Measurements from ENCODE around the gene SCFD2.

SCFD2 gene

DNA sequence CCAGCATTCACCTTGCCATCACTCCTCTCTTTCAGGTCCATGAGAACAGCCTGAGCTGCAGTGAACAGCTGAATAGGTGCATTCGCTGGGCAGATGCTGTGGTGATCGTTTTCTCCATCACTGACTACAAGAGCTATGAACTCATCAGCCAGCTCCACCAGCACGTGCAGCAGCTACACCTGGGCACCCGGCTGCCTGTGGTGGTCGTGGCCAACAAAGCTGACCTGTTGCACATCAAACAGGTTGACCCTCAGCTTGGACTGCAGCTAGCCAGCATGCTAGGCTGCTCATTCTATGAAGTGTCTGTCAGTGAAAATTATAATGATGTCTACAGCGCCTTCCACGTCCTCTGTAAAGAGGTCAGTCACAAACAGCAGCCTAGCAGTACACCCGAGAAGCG, 500.6 kb downstream of the SCFD2 start:
- no peak for DNase-seq
- no peak for TF ChIP-seq CTCF (IDR thresholded peaks at IDR 0.05; ENCODE audit: low read depth, low read length, missing control alignments)
- in situ Hi-C loops (cut with HindIII; ENCODE audit: low pct_ligation_motif_present, low sequenced_read_pairs): no loop called here
- Histone ChIP-seq H3K27me3 (replicated peaks) (peaks cover 8% of the 10 kb centered on the region), H3K4me3 (ENCODE audit: low read depth, low read length) (no peak overlapping the region), H3K36me3 (replicated peaks) (no peaks in the 10 kb centered on the region), H3K27ac (no peak overlapping the region)

GRCh38 chr4:52864793-52865192, 501.1 kb downstream of the SCFD2 start:
- Histone ChIP-seq H3K27ac (no peak overlapping the region), H3K27me3 (replicated peaks) (peaks cover 8% of the 10 kb centered on the region), H3K4me3 (ENCODE audit: low read depth, low read length) (no peak overlapping the region), H3K36me3 (replicated peaks) (no peaks in the 10 kb centered on the region)
- DNase-seq: peak; percentile 20
- in situ Hi-C loops (cut with HindIII; ENCODE audit: low pct_ligation_motif_present, low sequenced_read_pairs): no loop called here
- no peak for TF ChIP-seq CTCF (IDR thresholded peaks at IDR 0.05; ENCODE audit: low read depth, low read length, missing control alignments)

DNA sequence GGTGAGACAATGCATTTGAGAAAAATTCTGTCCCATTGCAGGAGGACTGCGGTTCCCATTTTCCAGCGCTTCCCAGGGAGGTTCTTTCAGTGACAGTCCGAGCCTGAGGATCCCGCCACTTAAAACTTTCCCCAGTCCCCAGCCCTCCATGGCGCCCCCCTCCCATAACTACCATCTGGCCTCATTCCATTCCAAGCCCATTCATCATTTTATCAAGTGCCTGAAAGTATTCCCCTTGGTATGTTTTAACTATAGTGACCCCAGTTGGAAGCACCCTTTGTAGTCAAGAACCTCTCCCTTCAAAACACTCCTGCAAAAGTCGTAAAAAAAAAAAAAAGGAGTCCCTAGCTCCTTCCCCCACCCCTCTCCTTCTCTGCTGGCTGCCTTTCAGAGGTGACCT, 502.5 kb downstream of the SCFD2 start:
- Histone ChIP-seq H3K27me3 (replicated peaks) (peaks cover 8% of the 10 kb centered on the region), H3K27ac (no peak overlapping the region), H3K4me3 (ENCODE audit: low read depth, low read length) (no peak overlapping the region), H3K36me3 (replicated peaks) (no peaks in the 10 kb centered on the region)
- in situ Hi-C loops (cut with HindIII; ENCODE audit: low pct_ligation_motif_present, low sequenced_read_pairs): no loop called here
- no peak for DNase-seq
- no peak for TF ChIP-seq CTCF (IDR thresholded peaks at IDR 0.05; ENCODE audit: low read depth, low read length, missing control alignments)

DNA sequence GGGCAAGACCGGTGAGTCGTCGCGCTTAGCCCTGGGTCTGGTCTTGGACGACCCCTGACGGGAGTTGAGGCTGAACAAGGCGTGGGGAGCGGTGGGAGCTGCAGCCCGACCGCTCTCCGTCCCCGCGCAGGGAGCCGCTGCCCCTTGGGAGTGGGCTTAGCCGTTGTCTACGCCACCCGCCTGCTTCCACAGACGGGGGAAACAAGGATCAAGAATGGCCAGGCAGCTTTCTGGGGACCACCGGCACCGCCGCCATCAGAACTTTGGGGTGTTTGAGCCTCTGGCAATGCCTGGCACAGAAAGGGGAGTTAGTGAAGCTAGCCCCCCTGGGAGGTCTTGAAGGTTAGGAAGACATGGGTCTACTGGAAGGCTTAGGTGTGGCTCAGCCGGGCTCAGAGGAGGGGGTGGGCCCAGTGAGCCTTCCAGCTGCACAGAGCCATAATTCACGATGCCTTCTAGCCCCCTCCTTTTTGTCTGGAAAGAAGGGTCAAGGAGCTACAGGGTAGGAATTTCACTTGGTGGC, 503.2 kb downstream of the SCFD2 start:
- Histone ChIP-seq H3K4me3 (ENCODE audit: low read depth, low read length) (peak overlapping the region; percentile 49), H3K27ac (no peak overlapping the region), H3K27me3 (replicated peaks) (peaks cover 8% of the 10 kb centered on the region), H3K36me3 (replicated peaks) (no peaks in the 10 kb centered on the region)
- no peak for DNase-seq
- in situ Hi-C loops (cut with HindIII; ENCODE audit: low pct_ligation_motif_present, low sequenced_read_pairs): no loop called here
- TF ChIP-seq CTCF (IDR thresholded peaks at IDR 0.05; ENCODE audit: low read depth, low read length, missing control alignments): no peak

- peak; percentile 48 for DNase-seq
- TF ChIP-seq CTCF (IDR thresholded peaks at IDR 0.05; ENCODE audit: low read depth, low read length, missing control alignments): no peak
- no peaks in the 10 kb centered on the region for H3K36me3 ChIP-seq (replicated peaks)
- in situ Hi-C loops (cut with HindIII; ENCODE audit: low pct_ligation_motif_present, low sequenced_read_pairs): no loop called here
- H3K27ac ChIP-seq: no peak within 1 kb of the TSS
- peaks cover 8% of the 10 kb centered on the region for H3K27me3 ChIP-seq (replicated peaks)
- peak within 1 kb of the TSS; percentile 67 for H3K4me3 ChIP-seq (ENCODE audit: low read depth, low read length)
Observed at GRCh38 chr4:52861879-52862616, 503.8 kb downstream of the SCFD2 start, which contains the start of gene RASL11B. Gene RASL11B (plus strand): TSS chr4:52862317. CDS start chr4:52862508, 191 bp downstream.
